ENCODE measurements around the gene CLECL1. TPM values are rescaled to one million over a fixed set of nuclear protein-coding genes. Genes with fewer than 3 reads are reported as not detected.

CLECL1 gene
- total and polyA plus RNA-seq, 2 of the 13 experiments (the other 11 are each of a cell fraction or from before 2014, with no cell fraction given): not detected

DNA sequence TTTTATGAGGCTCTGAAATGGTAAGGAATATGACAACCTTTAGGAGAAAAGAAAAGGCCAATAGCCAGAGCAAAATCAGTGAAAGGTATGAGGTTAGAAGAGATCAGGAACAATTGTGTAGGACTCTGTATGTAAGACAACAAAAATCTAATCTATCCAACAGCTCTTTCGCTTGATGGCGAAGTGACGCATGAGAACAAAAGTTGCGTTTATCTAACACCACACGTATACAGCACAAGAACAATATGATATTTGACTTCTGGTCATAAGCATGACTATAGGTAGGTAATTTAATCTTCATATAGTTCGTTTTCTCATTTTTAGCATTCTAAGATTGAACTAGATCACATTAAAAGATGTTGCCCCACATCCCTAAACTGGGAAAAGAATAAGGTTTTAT, 1.5 kb downstream of the CLECL1 start (continued):
- no peak for TF ChIP-seq ZNF749 (CRISPR knock-in tag; IDR thresholded peaks at IDR 0.05; ENCODE audit: borderline replicate concordance)
- TF ChIP-seq, protein P1, sequence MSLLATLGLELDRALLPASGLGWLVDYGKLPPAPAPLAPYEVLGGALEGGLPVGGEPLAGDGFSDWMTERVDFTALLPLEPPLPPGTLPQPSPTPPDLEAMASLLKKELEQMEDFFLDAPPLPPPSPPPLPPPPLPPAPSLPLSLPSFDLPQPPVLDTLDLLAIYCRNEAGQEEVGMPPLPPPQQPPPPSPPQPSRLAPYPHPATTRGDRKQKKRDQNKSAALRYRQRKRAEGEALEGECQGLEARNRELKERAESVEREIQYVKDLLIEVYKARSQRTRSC (CRISPR knock-in tag; IDR thresholded peaks at IDR 0.05; ENCODE audit: low read depth): no peak

DNA sequence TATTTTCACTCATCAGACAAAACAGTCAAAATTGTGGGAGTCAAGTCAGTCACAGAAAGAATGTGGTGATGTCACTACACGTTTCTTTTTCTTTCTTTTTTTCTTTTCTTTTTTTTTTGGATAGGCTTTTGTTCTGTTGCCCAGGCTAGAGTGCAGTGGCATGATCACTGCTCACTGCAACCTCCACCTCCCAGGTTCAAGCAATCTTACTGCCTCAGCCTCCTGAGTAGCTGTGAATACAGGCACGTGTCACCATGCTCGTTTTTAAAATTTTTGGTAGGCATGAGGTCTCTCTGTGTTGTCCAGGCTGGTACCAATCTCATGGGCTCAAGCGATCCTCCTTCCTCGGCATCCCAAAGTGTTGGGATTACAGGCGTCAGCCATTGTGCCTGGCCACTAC, 2.3 kb downstream of the CLECL1 start:
- ChIA-PET CTCF (ENCODE audit: low intra/inter-chr PET ratio, low total read pairs) (no interaction called here), POLR2A (no interaction called here)
- Histone ChIP-seq H3K27me3 (ENCODE audit: control insufficient read depth in 1 of 2, insufficient read depth in 2 of 2, low read length in 2 of 2) (0 out of 5 replicates have a peak, but pooled peaks cover 0 to 3% of the 10 kb centered on the region in 2 experiments), H3K4me1 (ENCODE audit: insufficient read depth, low read length) (no peaks in the 10 kb centered on the region), H3K79me2 (ENCODE audit: insufficient read depth, low read length) (no peaks in the 10 kb centered on the region), H3K9me3 (ENCODE audit: low read length) (no peaks in the 10 kb centered on the region), H3K36me3 (replicated peaks in 1 of 2; ENCODE audit: control insufficient read depth in 1 of 2, insufficient read depth in 2 of 2, low read length in 2 of 2) (no peaks in the 10 kb centered on the region), H3K9ac (ENCODE audit: insufficient read depth, low read depth, low read length) (no peak overlapping the region), H3K4me2 (ENCODE audit: low read depth, low read length) (no peak overlapping the region), H2AFZ (ENCODE audit: low read length) (no peak overlapping the region), H3K4me3 (replicated peaks in 1 of 3; ENCODE audit: insufficient read depth in 1 of 3, low read depth in 2 of 3, low read length in 3 of 3) (no peak overlapping the region), H4K20me1 (ENCODE audit: insufficient read depth, low read length) (no peaks in the 10 kb centered on the region), H3K27ac (ENCODE audit: extremely low read length, insufficient read depth, low read length) (no peak overlapping the region)
- ATAC-seq (no peak), FAIRE-seq (no peak), DNase-seq (ENCODE audit: low spot score) (no peak)
- in situ Hi-C loops (cut with HindIII; ENCODE audit: extremely low pct_ligation_motif_present, low pct_unique_long_range_greater_than_20kb) (no loop called here), intact Hi-C loops (cut with micrococcal nuclease; ENCODE audit: unreplicated experiment) (no loop called here)
- TF ChIP-seq CREB1 (IDR thresholded peaks at IDR 0.05) (peak; percentile 48; the same call in 1 of the 2 replicates), CREB1 (CRISPR knock-in tag; IDR thresholded peaks at IDR 0.05) (no peak), ZNF790 (CRISPR knock-in tag; IDR thresholded peaks at IDR 0.05; ENCODE audit: borderline replicate concordance) (no peak)
- TF ChIP-seq, protein P2, sequence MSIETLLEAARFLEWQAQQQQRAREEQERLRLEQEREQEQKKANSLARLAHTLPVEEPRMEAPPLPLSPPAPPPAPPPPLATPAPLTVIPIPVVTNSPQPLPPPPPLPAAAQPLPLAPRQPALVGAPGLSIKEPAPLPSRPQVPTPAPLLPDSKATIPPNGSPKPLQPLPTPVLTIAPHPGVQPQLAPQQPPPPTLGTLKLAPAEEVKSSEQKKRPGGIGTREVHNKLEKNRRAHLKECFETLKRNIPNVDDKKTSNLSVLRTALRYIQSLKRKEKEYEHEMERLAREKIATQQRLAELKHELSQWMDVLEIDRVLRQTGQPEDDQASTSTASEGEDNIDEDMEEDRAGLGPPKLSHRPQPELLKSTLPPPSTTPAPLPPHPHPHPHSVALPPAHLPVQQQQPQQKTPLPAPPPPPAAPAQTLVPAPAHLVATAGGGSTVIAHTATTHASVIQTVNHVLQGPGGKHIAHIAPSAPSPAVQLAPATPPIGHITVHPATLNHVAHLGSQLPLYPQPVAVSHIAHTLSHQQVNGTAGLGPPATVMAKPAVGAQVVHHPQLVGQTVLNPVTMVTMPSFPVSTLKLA (IDR thresholded peaks at IDR 0.05): no peak
- WGBS (ENCODE audit: low lambda C conversion rate): 20% methylated on average over 6 of the region's 6 CpGs
- BruUV-seq (replicated peaks): no TSS peak

Measured in HepG2 (cell line).